ENCODE data around the gene POP4.

DNA sequence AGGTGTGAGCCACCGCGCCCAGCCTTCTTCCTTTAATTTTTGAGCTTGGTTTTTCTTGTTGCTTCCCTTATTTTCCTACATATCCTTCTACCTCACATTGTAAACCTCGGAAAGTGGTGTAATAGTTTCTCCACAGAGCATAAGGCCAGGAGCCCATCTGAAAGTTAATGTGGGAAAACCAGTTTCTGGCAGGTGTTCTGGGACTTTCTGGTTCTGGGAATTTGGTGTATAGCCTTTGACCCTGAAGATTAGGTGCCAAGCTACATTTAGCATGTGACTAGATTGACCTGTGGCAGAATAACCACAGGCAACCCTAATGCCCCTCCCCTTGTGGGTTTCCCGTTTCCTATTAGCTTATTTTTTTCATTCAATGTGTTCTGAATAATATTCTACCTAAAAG is 8.7 kb downstream of the POP4 start:
- TF ChIP-seq CTCF (IDR thresholded peaks at IDR 0.05; ENCODE audit: low read length) (no peak), EZH2 (optimal IDR thresholded peaks at IDR 0.05; ENCODE audit: low read depth, low read length) (no peak)

Data from MM.1S (cell line).